ENCODE data around the gene FRMPD1.

- TF ChIP-seq ZNF433 (tag by site-specific recombination; IDR thresholded peaks at IDR 0.05; ENCODE audit: low read depth) (no peak), ZNF792 (tag by site-specific recombination; IDR thresholded peaks at IDR 0.05) (no peak), SP2 (tag by site-specific recombination; IDR thresholded peaks at IDR 0.05) (no peak), EGR2 (tag by site-specific recombination; IDR thresholded peaks at IDR 0.05; ENCODE audit: low read depth) (no peak), ZNF138 (tag by site-specific recombination; IDR thresholded peaks at IDR 0.05; ENCODE audit: borderline replicate concordance) (no peak), SCRT2 (tag by site-specific recombination; IDR thresholded peaks at IDR 0.05) (no peak), ZFP69B (tag by site-specific recombination; IDR thresholded peaks at IDR 0.05) (no peak)
- TF ChIP-seq, protein P1, sequence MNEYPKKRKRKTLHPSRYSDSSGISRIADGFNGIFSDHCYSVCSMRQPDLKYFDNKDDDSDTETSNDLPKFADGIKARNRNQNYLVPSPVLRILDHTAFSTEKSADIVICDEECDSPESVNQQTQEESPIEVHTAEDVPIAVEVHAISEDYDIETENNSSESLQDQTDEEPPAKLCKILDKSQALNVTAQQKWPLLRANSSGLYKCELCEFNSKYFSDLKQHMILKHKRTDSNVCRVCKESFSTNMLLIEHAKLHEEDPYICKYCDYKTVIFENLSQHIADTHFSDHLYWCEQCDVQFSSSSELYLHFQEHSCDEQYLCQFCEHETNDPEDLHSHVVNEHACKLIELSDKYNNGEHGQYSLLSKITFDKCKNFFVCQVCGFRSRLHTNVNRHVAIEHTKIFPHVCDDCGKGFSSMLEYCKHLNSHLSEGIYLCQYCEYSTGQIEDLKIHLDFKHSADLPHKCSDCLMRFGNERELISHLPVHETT (tag by site-specific recombination; IDR thresholded peaks at IDR 0.05) = no peak
- TF ChIP-seq, protein P2, sequence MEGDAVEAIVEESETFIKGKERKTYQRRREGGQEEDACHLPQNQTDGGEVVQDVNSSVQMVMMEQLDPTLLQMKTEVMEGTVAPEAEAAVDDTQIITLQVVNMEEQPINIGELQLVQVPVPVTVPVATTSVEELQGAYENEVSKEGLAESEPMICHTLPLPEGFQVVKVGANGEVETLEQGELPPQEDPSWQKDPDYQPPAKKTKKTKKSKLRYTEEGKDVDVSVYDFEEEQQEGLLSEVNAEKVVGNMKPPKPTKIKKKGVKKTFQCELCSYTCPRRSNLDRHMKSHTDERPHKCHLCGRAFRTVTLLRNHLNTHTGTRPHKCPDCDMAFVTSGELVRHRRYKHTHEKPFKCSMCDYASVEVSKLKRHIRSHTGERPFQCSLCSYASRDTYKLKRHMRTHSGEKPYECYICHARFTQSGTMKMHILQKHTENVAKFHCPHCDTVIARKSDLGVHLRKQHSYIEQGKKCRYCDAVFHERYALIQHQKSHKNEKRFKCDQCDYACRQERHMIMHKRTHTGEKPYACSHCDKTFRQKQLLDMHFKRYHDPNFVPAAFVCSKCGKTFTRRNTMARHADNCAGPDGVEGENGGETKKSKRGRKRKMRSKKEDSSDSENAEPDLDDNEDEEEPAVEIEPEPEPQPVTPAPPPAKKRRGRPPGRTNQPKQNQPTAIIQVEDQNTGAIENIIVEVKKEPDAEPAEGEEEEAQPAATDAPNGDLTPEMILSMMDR (tag by site-specific recombination; IDR thresholded peaks at IDR 0.05) = no peak
These were observed 80.1 kb downstream of the FRMPD1 start for GRCh38 chr9:37730839-37731238.

All from HEK293 (cell line).